ENCODE results near the gene C9orf50.
A peak's percentile ranks its signal among the peaks of the same experiment; 100 is the strongest.
"Not testable (repeated sequence)": the region's sequence is repeated elsewhere in the genome, so short reads cannot be mapped to it uniquely, and the experiment has no call there.

The C9orf50 gene

DNA sequence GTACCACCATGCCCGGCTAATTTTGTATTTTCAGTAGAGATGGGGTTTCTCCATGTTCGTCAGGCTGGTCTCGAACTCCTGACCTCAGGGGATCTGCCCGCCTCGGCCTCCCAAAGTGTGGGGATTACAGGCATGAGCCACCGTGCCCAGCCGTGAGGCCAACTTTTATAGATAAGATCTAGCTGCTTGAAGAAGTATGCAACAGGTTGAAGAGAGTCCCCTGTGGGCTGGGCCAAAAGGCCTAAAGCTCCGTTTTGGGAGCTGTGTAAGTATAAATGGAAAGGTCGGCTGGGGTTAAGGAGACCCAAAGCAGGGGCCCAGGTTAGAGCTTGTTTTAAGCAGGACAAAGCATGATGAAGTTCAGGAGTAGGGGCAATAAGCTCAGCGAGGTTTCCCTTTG lies 28.1 kb downstream of the C9orf50 start:
- ChIA-PET POLR2A (interaction anchor here (1.0 to 1.1 kb wide), 2 partner anchors 9 to 103 kb away, joined by 4 read pairs; no protein-coding TSS in a partner anchor), CTCF (interaction anchor here (0.6 to 1.9 kb wide), 4 partner anchors 18 to 419 kb away, joined by 3 to 6 read pairs (median 4); no protein-coding TSS in a partner anchor)
- H3K36me3 ChIP-seq (ENCODE audit: control insufficient read depth in 2 of 2, insufficient read depth in 1 of 2, low read length in 2 of 2); H3K4me1 ChIP-seq (ENCODE audit: control insufficient read depth, insufficient read depth, low read length); H3K9me3 ChIP-seq (ENCODE audit: control insufficient read depth, insufficient read depth, low read depth, low read length); H3K4me3 ChIP-seq (ENCODE audit: low read depth, low read length); H3K27ac ChIP-seq (ENCODE audit: extremely low read depth, low read depth, low read length): not testable (repeated sequence)
- TF ChIP-seq SCRT1 (tag by site-specific recombination; IDR thresholded peaks at IDR 0.05; ENCODE audit: borderline replicate concordance) (peak; percentile 86), SCRT2 (tag by site-specific recombination; IDR thresholded peaks at IDR 0.05) (peak; percentile 96)

DNA sequence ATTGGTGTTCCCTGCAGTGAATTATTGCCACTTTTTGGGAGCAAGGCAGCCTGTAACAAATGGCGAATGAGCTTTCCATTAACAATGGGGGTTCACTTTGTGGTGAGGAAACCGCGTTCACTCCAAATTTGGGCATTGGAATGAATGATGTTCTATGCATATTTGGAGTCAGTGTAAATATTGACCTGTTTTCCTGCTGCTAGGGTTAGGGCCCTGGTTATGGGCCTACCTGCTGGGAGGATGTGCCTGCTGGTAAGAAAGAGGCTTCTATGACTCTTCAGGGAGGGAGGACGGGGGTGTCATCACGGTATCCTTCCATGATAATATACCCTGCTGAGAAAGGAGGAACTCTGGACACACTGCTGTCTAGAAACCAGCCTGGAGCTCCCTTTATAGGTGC lies 29.0 kb downstream of the C9orf50 start:
- TF ChIP-seq ZNF24 (tag by site-specific recombination; IDR thresholded peaks at IDR 0.05): 0 out of 2 replicates have a peak, but pooled peaks have one; percentile 82
- TF ChIP-seq SP3 (tag by site-specific recombination; IDR thresholded peaks at IDR 0.05): no peak
- no peak for TF ChIP-seq KLF7 (tag by site-specific recombination; IDR thresholded peaks at IDR 0.05; ENCODE audit: borderline replicate concordance)
- TF ChIP-seq ZIC2 (tag by site-specific recombination; IDR thresholded peaks at IDR 0.05): peak; percentile 97
- peak; percentile 66 for TF ChIP-seq FEZF1 (tag by site-specific recombination; IDR thresholded peaks at IDR 0.05)
- Histone ChIP-seq H3K4me1 (ENCODE audit: control insufficient read depth, insufficient read depth, low read length) (0 out of 2 replicates have a peak, but pooled peaks cover 3% of the 10 kb centered on the region), H3K27ac (ENCODE audit: extremely low read depth, low read depth, low read length) (no peak overlapping the region), H3K4me3 (ENCODE audit: low read depth, low read length) (no peak overlapping the region), H3K36me3 (ENCODE audit: control insufficient read depth in 2 of 2, insufficient read depth in 1 of 2, low read length in 2 of 2) (no peaks in the 10 kb centered on the region), H3K9me3 (ENCODE audit: control insufficient read depth, insufficient read depth, low read depth, low read length) (no peaks in the 10 kb centered on the region)
- POLR2A ChIA-PET: interaction anchor here (1.1 kb wide), 1 partner anchor 8 kb away, joined by 4 read pairs; no protein-coding TSS in a partner anchor
- CTCF ChIA-PET: interaction anchor here (0.6 to 1.9 kb wide), 3 partner anchors 11 to 81 kb away, joined by 4 to 7 read pairs (median 5); no protein-coding TSS in a partner anchor

DNA sequence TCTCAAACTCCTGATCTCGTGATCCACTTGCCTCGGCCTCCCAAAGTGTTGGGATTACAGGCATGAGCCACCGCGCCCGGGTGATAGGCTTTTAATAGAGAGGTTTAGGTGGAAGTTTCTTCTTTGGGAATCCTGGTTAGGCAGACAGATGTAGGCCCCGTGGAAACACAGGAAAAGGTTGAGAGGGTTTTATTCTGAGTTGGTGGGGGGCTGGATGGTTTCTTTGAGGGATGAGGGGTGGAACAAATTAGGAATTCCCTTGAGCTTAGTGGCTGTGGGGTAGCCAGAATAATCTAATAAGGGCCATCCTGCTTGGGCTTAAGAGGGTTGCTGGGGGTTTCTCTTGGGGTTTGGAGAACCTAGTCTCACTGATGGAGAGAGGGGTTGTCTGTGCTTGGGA lies 30.4 kb downstream of the C9orf50 start:
- Histone ChIP-seq H3K36me3 (ENCODE audit: control insufficient read depth in 2 of 2, insufficient read depth in 1 of 2, low read length in 2 of 2) (no peaks in the 10 kb centered on the region), H3K9me3 (ENCODE audit: control insufficient read depth, insufficient read depth, low read depth, low read length) (no peaks in the 10 kb centered on the region), H3K27ac (ENCODE audit: extremely low read depth, low read depth, low read length) (no peak overlapping the region), H3K4me3 (ENCODE audit: low read depth, low read length) (no peak overlapping the region), H3K4me1 (ENCODE audit: control insufficient read depth, insufficient read depth, low read length) (0 out of 2 replicates have a peak, but pooled peaks cover 3% of the 10 kb centered on the region)
- CTCF ChIA-PET: interaction anchor here (1.0 to 1.4 kb wide), 2 partner anchors 20 to 21 kb away, joined by 3 read pairs; no protein-coding TSS in a partner anchor
- POLR2A ChIA-PET: no interaction called here
- TF ChIP-seq, protein P1, sequence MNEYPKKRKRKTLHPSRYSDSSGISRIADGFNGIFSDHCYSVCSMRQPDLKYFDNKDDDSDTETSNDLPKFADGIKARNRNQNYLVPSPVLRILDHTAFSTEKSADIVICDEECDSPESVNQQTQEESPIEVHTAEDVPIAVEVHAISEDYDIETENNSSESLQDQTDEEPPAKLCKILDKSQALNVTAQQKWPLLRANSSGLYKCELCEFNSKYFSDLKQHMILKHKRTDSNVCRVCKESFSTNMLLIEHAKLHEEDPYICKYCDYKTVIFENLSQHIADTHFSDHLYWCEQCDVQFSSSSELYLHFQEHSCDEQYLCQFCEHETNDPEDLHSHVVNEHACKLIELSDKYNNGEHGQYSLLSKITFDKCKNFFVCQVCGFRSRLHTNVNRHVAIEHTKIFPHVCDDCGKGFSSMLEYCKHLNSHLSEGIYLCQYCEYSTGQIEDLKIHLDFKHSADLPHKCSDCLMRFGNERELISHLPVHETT (tag by site-specific recombination; IDR thresholded peaks at IDR 0.05): no peak
- TF ChIP-seq, protein P2, sequence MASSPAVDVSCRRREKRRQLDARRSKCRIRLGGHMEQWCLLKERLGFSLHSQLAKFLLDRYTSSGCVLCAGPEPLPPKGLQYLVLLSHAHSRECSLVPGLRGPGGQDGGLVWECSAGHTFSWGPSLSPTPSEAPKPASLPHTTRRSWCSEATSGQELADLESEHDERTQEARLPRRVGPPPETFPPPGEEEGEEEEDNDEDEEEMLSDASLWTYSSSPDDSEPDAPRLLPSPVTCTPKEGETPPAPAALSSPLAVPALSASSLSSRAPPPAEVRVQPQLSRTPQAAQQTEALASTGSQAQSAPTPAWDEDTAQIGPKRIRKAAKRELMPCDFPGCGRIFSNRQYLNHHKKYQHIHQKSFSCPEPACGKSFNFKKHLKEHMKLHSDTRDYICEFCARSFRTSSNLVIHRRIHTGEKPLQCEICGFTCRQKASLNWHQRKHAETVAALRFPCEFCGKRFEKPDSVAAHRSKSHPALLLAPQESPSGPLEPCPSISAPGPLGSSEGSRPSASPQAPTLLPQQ (tag by site-specific recombination; IDR thresholded peaks at IDR 0.05): no peak
- TF ChIP-seq ZNF791 (tag by site-specific recombination; IDR thresholded peaks at IDR 0.05): no peak
- TF ChIP-seq, protein P3, sequence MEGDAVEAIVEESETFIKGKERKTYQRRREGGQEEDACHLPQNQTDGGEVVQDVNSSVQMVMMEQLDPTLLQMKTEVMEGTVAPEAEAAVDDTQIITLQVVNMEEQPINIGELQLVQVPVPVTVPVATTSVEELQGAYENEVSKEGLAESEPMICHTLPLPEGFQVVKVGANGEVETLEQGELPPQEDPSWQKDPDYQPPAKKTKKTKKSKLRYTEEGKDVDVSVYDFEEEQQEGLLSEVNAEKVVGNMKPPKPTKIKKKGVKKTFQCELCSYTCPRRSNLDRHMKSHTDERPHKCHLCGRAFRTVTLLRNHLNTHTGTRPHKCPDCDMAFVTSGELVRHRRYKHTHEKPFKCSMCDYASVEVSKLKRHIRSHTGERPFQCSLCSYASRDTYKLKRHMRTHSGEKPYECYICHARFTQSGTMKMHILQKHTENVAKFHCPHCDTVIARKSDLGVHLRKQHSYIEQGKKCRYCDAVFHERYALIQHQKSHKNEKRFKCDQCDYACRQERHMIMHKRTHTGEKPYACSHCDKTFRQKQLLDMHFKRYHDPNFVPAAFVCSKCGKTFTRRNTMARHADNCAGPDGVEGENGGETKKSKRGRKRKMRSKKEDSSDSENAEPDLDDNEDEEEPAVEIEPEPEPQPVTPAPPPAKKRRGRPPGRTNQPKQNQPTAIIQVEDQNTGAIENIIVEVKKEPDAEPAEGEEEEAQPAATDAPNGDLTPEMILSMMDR (tag by site-specific recombination; IDR thresholded peaks at IDR 0.05): no peak
- TF ChIP-seq, protein P4, sequence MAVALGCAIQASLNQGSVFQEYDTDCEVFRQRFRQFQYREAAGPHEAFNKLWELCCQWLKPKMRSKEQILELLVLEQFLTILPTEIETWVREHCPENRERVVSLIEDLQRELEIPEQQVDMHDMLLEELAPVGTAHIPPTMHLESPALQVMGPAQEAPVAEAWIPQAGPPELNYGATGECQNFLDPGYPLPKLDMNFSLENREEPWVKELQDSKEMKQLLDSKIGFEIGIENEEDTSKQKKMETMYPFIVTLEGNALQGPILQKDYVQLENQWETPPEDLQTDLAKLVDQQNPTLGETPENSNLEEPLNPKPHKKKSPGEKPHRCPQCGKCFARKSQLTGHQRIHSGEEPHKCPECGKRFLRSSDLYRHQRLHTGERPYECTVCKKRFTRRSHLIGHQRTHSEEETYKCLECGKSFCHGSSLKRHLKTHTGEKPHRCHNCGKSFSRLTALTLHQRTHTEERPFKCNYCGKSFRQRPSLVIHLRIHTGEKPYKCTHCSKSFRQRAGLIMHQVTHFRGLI (tag by site-specific recombination; IDR thresholded peaks at IDR 0.05): no peak
- TF ChIP-seq ZNF202 (tag by site-specific recombination; IDR thresholded peaks at IDR 0.05; ENCODE audit: borderline replicate concordance): no peak
- no peak for TF ChIP-seq ZNF48 (tag by site-specific recombination; IDR thresholded peaks at IDR 0.05)
- TF ChIP-seq, protein P5, sequence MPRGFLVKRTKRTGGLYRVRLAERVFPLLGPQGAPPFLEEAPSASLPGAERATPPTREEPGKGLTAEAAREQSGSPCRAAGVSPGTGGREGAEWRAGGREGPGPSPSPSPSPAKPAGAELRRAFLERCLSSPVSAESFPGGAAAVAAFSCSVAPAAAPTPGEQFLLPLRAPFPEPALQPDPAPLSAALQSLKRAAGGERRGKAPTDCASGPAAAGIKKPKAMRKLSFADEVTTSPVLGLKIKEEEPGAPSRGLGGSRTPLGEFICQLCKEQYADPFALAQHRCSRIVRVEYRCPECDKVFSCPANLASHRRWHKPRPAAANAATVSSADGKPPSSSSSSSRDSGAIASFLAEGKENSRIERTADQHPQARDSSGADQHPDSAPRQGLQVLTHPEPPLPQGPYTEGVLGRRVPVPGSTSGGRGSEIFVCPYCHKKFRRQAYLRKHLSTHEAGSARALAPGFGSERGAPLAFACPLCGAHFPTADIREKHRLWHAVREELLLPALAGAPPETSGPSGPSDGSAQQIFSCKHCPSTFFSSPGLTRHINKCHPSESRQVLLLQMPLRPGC (tag by site-specific recombination; IDR thresholded peaks at IDR 0.05): no peak
- no peak for TF ChIP-seq YY1 (tag by site-specific recombination; IDR thresholded peaks at IDR 0.05)
- no peak for TF ChIP-seq ZNF132 (tag by site-specific recombination; IDR thresholded peaks at IDR 0.05; ENCODE audit: borderline replicate concordance)
- TF ChIP-seq BCL11A (tag by site-specific recombination; IDR thresholded peaks at IDR 0.05; ENCODE audit: low read depth): no peak
- TF ChIP-seq ZNF626 (tag by site-specific recombination; IDR thresholded peaks at IDR 0.05): no peak
- no peak for TF ChIP-seq ZNF423 (tag by site-specific recombination; IDR thresholded peaks at IDR 0.05)
- no peak for TF ChIP-seq ZNF19 (tag by site-specific recombination; IDR thresholded peaks at IDR 0.05; ENCODE audit: low read depth)
- no peak for TF ChIP-seq ZEB2 (tag by site-specific recombination; IDR thresholded peaks at IDR 0.05)
- no peak for TF ChIP-seq ZNF211 (tag by site-specific recombination; IDR thresholded peaks at IDR 0.05; ENCODE audit: low read depth)
- TF ChIP-seq ZNF521 (tag by site-specific recombination; IDR thresholded peaks at IDR 0.05): no peak
- TF ChIP-seq REPIN1 (tag by site-specific recombination; IDR thresholded peaks at IDR 0.05; ENCODE audit: low read depth): no peak
